Activated CD4-positive, alpha-beta T cell treated with anti-CD3 and anti-CD28 coated beads for 24 hours (primary cell): ENCODE measurements around the gene SPEM2.

ENCODE experiments used
- DNase-seq, 2 donors: peaks; one replicate each; pipeline ENCODE4 v3.0.0-alpha.2; 2020; ENCODE audit warnings: low read depth in 2 of 2

The SPEM2 gene

DNA sequence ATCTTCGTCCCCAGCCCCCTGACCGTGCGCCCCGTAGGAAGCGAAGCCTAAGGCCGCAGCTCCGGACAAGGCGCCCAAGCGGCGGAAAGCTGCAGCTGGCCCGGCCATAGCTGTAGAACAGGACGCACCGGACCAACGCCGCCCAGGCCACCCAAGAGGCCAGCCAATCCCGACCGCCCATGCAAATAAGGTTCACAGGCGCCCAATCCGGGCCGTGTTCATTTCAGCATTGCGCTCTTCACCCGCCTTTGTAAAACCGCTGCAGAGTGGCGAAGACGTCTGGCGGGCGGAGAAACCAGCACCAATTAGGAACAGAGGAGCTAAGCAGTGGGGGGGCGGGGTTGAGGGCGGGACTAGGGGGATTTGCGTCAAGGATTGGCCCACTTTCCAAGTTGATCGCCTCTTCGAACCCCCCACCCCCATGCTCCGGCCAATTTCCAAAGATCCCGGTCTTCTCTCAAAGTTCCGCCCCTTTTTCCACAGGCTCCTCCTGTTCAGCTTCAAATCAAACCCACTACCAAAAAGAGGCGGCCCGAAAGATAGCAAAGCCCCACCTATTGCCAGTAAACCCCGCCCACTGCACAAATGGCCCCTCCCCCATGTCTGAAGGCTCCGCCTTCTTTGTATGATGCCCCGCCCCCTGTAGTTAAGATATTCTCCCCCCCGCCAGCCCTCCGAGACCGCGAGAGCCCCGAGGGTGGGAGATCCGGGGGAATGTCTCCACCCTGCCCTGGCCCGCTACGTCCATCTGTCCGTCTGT is 21.3 kb upstream of the SPEM2 start, which contains the start of gene TMEM256:
TSS of gene TMEM256 (minus strand) at position 121 of the 760 bp plus-strand sequence. CDS start at position 108, 13 bp downstream.
- peak; percentile 91 to 97 for DNase-seq

DNA sequence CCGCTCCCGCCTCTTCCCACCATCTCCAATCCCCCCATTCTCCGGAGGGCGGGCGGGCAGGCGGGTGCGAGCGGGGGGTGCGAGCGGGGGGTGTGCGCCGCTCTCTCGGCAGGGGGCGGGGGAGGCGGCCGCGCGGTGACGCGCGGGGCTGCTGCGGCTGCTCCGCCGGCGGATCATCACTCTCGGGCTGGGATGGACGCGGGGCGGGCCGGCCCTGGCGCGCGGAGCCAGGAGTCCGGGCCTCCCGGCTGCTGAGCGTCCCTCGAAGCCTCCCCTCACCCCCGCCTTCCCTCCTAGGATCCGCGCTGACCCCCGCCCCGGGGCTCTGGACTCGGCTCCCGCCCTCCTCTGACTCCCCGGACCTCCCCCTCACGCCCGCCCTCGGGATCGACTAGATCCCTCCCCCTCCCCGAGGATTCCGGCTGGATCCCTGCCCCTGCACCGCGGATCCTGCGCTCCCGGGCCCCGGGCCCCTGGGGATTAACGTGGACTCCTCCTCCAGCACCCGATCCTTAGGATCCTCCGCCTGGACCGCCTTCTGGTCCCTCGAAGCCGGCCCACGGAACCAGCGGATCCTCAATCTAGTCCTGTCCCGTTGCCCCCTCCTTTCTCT is 20.6 kb upstream of the SPEM2 start:
- peak; percentile 38 to 46 for DNase-seq

DNA sequence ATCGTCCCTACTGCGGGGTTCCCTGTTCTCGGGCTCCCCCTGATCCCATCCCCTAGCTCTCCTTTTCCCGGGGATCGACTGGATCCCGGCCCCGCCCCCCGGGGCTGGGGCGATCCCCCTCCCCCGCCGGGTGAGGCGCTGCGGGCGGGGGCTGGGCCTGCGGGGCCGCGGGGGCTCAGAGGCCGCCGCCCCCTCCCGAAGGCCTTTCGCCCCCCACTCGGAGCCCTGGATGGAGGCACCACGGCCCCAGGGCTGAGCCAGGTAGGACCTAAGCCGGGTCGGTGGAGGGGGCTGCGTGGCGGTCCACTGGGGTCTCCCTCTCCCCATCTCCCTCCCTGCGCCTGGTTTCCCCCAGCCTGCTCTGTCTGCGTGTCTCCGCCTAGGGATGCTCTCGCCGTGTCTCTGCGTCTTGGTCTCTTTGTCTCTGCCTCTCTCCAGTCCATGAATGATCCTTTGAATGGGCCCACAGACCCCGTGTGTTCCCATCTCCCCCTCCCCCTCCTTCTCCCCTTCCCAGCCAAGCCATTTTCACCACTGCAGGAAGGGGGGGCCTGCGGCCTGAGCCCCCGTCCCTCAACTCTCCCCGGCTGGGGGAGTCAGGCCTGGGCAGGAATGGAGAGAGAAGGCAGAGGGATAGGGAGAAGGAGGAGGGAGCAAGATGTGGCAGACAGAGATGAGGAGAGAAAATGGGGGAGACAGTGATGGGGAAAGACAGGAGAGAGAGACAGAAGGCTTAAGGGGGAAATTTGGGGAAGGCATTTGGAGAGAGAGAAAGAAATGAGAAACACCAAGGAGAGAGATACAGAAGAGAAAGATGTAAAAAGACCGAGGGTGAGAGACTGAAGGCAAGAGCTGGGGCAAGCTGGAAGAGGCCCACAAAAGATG is 19.8 kb upstream of the SPEM2 start:
- DNase-seq = no peak

DNA sequence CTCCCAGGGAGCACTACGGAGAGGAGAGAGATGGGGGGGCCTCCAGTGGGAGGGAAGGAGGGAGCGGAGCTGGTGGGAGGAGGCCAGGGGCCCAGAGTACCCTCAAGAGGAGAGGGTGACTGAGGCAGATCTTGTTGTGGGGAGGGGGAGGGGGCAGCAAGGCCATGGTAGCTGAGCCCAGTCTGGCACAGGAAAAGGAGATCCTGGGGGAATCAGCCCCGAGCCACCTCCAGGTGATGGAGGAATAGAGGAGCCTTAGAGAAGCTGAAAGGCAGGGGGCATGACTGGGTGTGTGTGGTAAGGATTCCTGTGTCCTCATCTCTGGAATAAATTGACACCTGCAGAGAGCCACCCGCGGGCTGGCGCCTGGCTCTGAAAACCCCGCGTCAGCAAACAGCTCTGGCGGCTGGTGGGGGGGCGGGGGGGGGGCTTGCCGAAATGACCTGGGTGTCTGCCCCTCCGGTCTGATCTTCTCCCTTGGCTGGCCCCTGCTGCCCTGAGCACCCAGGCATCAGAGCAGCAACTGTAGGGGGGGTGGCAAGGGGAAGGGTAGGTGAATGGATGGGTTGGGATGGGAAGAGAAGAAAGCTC is 19.1 kb upstream of the SPEM2 start:
- no peak for DNase-seq

DNA sequence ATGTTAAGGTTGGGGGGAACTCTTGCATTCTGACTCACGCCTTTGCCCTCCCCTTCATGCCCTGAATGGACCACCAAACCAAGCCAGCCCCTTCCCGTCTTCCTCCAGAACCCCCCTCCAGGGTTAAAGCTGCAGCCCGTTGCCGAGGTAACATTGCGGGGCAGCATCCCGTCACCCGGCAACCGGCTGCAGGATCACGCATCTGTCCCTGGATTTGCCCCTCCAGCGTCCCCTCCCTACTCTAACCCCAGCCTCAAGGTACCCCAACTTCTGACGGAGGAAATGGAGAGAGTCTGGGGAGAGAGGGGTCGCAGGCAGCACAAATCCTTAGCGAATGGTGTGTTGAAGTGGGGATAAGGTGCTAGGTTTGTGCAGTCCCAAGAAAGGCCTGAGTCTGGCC is 18.3 kb upstream of the SPEM2 start:
- DNase-seq = no peak

DNA sequence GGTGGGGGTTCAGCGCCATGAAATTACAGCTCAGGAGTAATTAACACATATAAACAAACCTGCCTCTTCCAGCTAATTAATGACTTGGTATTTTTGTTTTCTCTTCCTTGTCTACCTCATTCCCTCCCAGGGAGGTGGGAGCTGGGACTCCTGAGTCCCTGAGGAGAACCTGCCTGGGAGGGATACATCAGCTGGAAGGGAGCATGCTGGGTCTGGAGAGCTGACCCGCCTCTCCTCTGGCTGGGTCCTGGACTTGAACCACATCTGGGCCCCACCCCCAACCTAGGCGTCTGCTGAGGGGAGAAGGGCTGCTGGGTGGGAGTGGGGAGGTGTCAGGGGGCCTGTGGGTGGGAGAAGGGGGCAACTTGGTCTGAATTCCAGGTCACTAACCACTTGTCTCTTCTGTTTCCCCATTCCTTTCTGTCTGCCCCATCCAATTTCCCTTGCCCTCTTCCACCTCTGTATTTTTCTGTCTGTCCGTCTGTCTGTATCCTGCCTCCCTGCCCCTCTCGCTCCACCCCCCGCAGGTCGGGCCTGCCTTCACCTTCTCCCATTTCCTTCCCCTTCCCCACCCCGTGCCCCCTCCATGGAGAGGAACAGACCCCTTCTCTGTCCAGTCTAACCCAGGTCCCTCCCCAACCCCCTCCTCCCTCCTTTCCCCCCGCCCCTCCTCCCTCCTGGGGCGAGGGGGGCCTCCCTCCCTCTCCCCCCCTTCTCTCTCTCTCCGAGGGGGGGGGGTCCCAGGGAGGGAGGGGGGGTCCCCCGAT is 17.7 kb upstream of the SPEM2 start, which contains the start of gene NLGN2:
TSS of gene NLGN2 (plus strand) at position 361 of the 767 bp plus-strand sequence. CDS start 411 bp downstream, outside the sequence.
- no peak for DNase-seq

DNA sequence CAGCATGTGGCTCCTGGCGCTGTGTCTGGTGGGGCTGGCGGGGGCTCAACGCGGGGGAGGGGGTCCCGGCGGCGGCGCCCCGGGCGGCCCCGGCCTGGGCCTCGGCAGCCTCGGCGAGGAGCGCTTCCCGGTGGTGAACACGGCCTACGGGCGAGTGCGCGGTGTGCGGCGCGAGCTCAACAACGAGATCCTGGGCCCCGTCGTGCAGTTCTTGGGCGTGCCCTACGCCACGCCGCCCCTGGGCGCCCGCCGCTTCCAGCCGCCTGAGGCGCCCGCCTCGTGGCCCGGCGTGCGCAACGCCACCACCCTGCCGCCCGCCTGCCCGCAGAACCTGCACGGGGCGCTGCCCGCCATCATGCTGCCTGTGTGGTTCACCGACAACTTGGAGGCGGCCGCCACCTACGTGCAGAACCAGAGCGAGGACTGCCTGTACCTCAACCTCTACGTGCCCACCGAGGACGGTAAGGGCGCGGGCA is 17.1 kb upstream of the SPEM2 start:
- DNase-seq = no peak

DNA sequence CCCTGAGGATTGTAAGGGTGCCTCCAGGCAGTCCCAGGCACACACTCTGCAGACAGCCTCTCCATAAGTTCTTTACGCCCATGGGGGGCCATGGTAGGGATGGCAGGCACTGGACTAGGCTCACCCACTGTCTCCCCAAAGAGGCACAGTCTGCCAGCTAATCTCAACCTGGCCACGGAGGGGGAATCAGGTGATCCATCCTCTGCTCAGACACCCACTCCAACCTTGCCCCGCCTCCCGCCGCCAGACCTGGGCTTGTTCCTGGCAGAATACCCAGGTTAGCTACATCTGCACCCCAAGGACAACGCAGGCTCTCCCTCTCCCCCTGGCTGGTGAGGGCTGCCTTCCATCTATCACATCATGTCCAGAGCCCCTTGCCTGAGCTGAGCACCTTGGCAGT is 16.6 kb upstream of the SPEM2 start:
- no peak for DNase-seq

DNA sequence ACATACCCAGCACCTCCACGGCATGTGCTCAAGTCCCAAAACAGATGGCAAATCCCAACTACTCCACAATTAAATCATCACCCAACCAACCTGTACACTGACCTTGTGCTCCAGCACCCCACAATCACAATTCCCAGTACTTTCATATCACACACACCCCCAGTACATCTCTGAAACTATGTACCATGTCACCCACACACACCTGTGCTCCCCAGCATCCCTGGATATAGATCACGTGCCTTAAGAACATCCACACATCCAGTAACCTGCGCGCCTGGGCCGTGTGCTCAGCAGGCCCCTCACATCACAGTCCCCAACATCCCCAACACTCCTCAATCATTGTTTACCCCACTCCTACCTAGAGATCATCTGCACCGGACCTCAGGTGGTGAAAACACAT is 15.7 kb upstream of the SPEM2 start:
- DNase-seq = no peak

DNA sequence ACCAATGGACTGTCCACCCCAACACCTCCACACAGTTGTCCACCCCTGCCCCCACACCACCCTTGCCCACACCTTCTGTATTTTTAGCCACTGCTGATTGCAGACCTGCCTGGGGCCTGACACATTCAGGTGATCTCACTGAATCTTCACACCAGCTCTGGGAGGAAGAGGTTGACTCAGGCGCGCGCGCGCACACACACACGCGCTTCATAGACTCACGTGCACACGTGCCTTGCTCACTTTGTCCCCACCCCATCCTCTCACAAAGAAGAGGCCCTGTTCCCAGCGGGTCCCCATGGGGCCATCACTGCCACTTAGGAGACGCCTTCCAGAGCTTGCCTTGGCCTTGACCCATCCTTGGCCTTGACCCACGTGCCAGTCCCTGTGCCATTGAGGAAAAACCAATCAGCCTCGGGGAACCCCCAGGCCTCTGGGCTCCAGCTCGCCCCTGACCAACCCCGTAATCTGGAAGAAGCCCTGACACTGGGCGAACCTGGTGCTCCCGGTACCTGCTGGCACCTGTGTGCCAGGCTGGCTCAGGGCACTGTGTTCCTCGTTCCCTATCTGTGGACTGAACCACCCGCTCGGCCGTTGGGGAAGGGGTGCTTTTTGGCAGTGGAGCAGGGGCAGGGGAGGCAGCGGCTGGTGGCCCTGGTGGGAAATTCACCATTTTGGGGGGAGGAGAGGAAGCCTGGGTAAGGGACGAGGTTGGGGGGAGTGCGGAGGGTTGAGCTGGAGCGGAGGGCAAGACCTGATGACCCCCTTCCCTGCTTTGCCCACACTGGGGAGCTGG is 14.6 kb upstream of the SPEM2 start:
- DNase-seq = no peak

DNA sequence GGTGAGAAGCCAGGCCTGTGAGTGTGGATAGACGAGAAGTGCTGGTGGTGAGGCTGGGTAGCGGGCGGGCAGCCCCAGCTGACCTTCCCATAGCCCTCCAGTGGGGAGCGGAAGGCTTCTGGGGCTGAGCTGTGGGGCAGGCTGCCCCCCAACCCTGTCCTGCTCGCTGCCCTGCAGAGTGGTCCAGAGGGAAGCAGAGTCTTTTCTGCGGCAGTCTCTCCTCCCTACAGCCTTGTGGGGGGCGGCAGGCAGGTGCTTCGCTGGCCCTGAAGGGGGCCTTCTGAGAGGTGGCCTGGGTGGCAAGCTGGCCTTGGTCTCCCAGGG is 14.0 kb upstream of the SPEM2 start:
- DNase-seq = no peak

DNA sequence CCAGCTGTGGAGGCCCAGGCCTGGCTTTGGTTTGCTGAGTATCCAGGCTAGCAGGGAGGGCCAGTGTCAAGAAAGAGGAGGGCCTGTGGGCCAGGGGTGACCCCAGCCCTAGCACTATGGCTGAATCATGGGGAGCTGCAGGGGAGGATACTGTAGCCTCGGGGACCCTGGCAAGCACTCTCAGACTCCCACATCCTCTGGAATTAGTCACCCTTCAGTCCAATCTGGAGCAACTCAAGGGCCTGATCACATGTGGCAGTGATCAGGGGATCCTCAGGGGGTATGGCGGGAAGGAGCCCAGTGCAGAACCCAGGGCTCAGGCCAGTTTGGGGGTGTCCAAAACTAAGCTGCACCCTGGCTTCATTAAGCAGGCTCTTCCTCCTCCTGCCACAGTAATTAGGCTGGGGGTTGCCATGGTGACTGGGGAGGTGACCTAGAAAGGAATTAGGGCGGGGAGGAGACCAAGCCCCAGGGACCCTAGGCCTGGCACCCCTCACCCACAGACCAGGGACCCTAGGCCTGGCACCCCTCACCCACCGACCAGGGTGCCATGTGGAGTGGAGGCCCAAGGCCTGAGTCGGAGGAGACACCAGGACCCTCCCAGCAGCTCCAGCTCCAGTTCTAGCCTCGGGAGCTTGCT is 11.9 kb upstream of the SPEM2 start:
- DNase-seq = no peak

DNA sequence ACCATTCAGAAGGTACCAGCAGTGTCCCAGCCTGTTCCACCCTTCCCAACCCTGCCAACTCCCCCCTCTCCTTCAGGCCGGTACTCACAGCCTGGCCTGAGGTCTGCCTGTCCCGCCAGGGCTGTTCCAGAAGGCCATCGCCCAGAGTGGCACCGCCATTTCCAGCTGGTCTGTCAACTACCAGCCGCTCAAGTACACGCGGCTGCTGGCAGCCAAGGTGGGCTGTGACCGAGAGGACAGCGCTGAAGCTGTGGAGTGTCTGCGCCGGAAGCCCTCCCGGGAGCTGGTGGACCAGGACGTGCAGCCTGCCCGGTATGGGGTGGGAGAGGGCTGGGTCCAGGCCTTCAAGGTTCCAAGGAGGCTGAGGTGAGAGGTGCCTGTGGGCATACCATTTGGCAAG is 10.6 kb upstream of the SPEM2 start:
- DNase-seq = no peak

DNA sequence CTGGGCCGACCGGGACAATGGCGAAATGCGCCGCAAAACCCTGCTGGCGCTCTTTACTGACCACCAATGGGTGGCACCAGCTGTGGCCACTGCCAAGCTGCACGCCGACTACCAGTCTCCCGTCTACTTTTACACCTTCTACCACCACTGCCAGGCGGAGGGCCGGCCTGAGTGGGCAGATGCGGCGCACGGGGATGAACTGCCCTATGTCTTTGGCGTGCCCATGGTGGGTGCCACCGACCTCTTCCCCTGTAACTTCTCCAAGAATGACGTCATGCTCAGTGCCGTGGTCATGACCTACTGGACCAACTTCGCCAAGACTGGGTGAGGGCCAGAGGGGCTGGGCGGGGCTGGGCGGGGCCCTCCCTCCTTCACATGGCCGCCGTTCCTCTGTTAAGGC is 9.6 kb upstream of the SPEM2 start:
- no peak for DNase-seq

DNA sequence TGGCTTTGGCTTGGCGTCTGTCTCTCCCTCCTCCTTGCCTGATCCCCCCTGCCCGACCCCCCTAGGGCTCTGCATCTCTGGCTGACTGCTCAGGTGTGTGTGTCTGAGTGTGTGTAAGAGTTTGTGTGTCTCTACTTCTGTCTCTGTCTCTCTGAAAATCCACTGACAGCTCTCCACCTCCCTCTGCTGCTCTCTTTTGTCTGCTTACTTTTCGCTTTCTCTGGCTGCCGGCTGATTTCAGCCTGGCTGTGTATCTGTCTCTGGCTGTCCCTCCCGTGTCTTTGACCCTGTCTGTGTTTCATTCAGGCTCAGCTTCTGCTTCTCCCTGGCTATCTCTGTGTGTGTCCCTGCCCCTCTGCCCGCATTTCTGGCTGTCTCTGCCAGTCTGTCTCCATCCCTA is 9.1 kb upstream of the SPEM2 start:
- no peak for DNase-seq

DNA sequence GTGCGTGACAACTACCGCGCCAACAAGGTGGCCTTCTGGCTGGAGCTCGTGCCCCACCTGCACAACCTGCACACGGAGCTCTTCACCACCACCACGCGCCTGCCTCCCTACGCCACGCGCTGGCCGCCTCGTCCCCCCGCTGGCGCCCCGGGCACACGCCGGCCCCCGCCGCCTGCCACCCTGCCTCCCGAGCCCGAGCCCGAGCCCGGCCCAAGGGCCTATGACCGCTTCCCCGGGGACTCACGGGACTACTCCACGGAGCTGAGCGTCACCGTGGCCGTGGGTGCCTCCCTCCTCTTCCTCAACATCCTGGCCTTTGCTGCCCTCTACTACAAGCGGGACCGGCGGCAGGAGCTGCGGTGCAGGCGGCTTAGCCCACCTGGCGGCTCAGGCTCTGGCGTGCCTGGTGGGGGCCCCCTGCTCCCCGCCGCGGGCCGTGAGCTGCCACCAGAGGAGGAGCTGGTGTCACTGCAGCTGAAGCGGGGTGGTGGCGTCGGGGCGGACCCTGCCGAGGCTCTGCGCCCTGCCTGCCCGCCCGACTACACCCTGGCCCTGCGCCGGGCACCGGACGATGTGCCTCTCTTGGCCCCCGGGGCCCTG is 8.3 kb upstream of the SPEM2 start:
- no peak for DNase-seq

DNA sequence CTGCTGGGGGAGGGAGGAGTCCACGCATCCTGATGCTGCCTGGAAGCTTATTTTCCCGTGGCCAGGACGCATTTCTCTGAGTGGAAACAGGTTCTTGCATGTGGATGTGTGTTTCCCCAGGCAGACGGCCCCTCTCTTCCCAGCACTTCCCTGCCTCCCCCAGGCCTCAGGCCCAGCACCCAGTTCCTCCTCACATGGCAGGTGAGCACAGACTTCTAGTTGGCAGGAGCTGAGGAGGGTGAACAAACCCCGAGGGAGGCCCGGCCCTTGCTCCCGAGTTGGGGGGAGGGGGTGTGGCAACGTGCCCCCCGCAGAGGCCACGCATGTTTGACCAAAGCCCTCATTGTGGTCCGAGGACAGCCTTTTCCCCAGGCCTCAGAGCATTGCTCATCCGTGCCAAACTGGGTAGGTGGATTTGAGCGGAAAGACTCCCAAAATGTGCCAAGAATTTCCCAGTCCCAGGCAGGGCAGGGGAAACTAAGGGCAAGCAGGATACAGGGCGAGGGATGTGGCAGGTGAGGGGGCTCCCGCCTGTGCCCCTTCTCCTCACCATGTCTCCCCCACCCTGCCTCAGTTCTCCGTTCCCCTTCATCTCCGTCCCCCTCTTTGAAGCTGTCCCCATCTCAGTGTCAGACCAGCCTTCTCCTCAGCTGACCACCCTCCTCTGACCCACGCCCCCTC is 6.8 kb upstream of the SPEM2 start:
- no peak for DNase-seq

DNA sequence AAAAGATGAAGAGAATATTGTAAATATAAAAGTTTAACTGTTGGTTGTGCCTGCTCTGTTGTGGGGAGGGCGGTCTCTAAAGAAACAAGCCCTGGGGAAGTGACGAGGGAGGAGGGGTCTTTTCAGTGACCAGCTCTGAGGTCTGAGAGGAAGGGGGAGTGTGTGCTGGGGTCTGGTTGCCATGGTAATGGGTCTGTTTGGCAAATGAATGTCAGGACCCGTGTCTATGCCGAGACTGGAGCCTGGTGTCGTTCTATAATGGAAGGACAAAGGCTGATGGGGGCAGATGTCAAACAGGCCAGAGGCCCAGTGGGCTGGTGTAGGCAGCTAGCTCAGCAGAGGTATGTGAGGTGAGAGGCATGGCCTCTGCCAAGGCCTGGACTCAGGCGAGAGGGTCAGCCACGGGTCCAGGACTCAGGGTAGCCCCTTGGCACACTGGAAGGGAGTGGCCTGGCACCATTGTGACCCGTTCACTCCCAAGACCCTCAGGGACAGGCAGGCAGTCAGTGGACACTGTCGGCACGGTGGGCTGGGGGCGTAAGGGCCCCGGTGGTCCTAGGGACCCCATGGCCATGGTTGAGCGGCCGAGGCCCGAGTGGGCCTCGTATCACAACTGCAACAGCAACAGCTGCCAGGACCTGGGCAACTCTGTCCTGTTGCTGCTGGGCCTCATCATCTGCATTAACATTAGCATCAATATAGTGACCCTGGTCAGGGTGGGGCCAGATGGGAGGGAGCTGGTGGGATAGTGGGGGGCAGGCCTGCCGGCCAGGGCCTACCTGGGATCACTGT is 5.4 kb upstream of the SPEM2 start, which contains the start of gene SPEM1:
TSS of gene SPEM1 (plus strand) at position 506 of the 792 bp plus-strand sequence. CDS start at position 567, 61 bp downstream.
- no peak for DNase-seq
